Caco-2 (cell line): ENCODE measurements around the gene CPED1. TPM values are rescaled to one million over a fixed set of nuclear protein-coding genes. Genes with fewer than 3 reads are reported as not detected.

Experiments
- Bru-seq: library from RNA; stranded (reverse); fragments of 400-500 nt; gene quantifications from one replicate; lab custom pipeline; 2021; lab: Mats Ljungman, UMichigan
- BruChase-seq, 2 experiments: library from RNA; stranded (reverse); fragments of 400-500 nt; gene quantifications; one replicate each; lab custom pipeline; 2021; lab: Mats Ljungman, UMichigan
- BruUV-seq: library from RNA; stranded (reverse); fragments of 400-500 nt; replicated peaks from 2 replicates; lab custom pipeline; 2021; lab: Mats Ljungman, UMichigan
- CTCF ChIA-PET: fragments of 300-600 bp; sonication (Branson Sonifier 250); formaldehyde crosslinking; loops from one replicate; lab custom pipeline; 2022; ENCODE audit warnings: antibody characterized with exemption; lab: Charles Lee
- POLR2A ChIA-PET: fragments of 300-600 bp; sonication (Branson Sonifier 250); formaldehyde crosslinking; loops from one replicate; lab custom pipeline; 2022; ENCODE audit warnings: antibody characterized with exemption; lab: Charles Lee
- DNase-seq, 2 experiments: peaks; one replicate each; pipeline versions ENCODE4 v3.0.0 to v3.0.0-alpha.2; 2020 to 2022
- H3K27me3 ChIP-seq: replicated peaks from 2 replicates; pipeline ENCODE4 v1.6.0; 2011; ENCODE audit warnings: low read length; ENCODE audit not compliant: control insufficient read depth, insufficient read depth
- H3K36me3 ChIP-seq: 2 replicates; pipeline ENCODE4 v1.5.1; 2011; ENCODE audit warnings: low read length; ENCODE audit not compliant: control insufficient read depth, insufficient read depth
- H3K4me1 ChIP-seq: fragments of 250-450 bp; sonication (Bioruptor Pico); 2 replicates; pipeline ENCODE4 v1.5.1; 2020; ENCODE audit warnings: mild to moderate bottlenecking
- H3K4me3 ChIP-seq: 2 replicates; pipeline ENCODE4 v1.5.1; 2011; ENCODE audit warnings: low read depth, mild to moderate bottlenecking, control low read depth, low read length
- H3K9me3 ChIP-seq: fragments of 250-450 bp; sonication (Bioruptor Pico); 2 replicates; pipeline ENCODE4 v1.5.1; 2020; ENCODE audit warnings: mild to moderate bottlenecking, moderate library complexity
- H3K27ac Mint-ChIP-seq: one replicate; pipeline ENCODE4 v1.8.0; 2022; ENCODE audit warnings: mixed read lengths; ENCODE audit not compliant: unreplicated experiment
- H3K27me3 Mint-ChIP-seq: one replicate; pipeline ENCODE4 v1.8.0; 2022; ENCODE audit warnings: mixed read lengths; ENCODE audit not compliant: insufficient read depth, unreplicated experiment
- H3K36me3 Mint-ChIP-seq: one replicate; pipeline ENCODE4 v1.8.0; 2022; ENCODE audit warnings: mild to moderate bottlenecking, mixed read lengths; ENCODE audit not compliant: insufficient read depth, unreplicated experiment
- H3K4me1 Mint-ChIP-seq: one replicate; pipeline ENCODE4 v1.8.0; 2022; ENCODE audit warnings: low read depth, mixed read lengths; ENCODE audit not compliant: unreplicated experiment
- H3K4me3 Mint-ChIP-seq: one replicate; pipeline ENCODE4 v1.8.0; 2022; ENCODE audit warnings: mild to moderate bottlenecking, moderate library complexity, mixed read lengths; ENCODE audit not compliant: unreplicated experiment
- H3K9me3 Mint-ChIP-seq: one replicate; pipeline ENCODE4 v1.8.0; 2022; ENCODE audit warnings: mixed read lengths; ENCODE audit not compliant: unreplicated experiment
- CTCF ChIP-seq, 2 experiments: fragments of 200-600 bp in 1 of 2; IDR thresholded peaks; 1 replicate in 1 of 2; 2 replicates in 1 of 2; pipeline versions ENCODE4 v1.5.1 to v1.8.0; 2011 to 2022; ENCODE audit warnings: antibody characterized with exemption in 1 of 2, control low read depth in 1 of 2, inconsistent platforms in 1 of 2, low read depth in 1 of 2, low read length in 1 of 2, mild to moderate bottlenecking in 1 of 2, moderate library complexity in 1 of 2; ENCODE audit not compliant: insufficient read depth in 1 of 2, severe bottlenecking in 1 of 2, unreplicated experiment in 1 of 2
- intact Hi-C: fragments of 100-400 bp; cut with micrococcal nuclease; formaldehyde crosslinking; loops from one replicate; pipeline ENCODE4 v1.10.0; 2022; ENCODE audit not compliant: unreplicated experiment
- long read RNA-seq: library from polyadenylated mRNA; stranded (forward); transcript quantifications from one replicate; pipeline ENCODE4 v2.0.0, GENCODE V29; 2022
- total RNA-seq: library from RNA; stranded (reverse); gene quantifications from 2 replicates; pipeline ENCODE4 v1.2.3, GENCODE V29; 2022

Gene CPED1
- total RNA-seq (0.23 and 0.56 TPM in 2 replicates), Bru-seq, nascent RNA (percentile 13 among the genes with signal in this experiment), BruChase-seq, experiment 1, labeled RNA remaining after a 2-hour chase (percentile 11 among the genes with signal in this experiment), BruChase-seq, experiment 2, labeled RNA remaining after a 6-hour chase (percentile 12 among the genes with signal in this experiment)
- long read RNA-seq: 0 reads

GRCh38 chr7:120988591-120989256 is at the start of gene CPED1:
TSS of gene CPED1 (plus strand) at chr7:120988711. CDS start at chr7:120989622, 911 bp downstream.
- intact Hi-C loops: loop anchor here (2.0 to 5.0 kb wide), 3 partner anchors 22 to 181 kb away; no protein-coding TSS in a partner anchor
- 0 out of 2 replicates have a peak, but pooled peaks cover 2% of the 10 kb centered on the region for H3K27me3 ChIP-seq
- H3K9me3 ChIP-seq: no peaks in the 10 kb centered on the region
- Mint-ChIP-seq H3K36me3 (peaks cover 7% of the 10 kb centered on the region), H3K27me3 (peaks cover 6% of the 10 kb centered on the region), H3K9me3 (no peaks in the 10 kb centered on the region), H3K4me3 (peak within 1 kb of the TSS; percentile 90), H3K4me1 (peaks cover 16% of the 10 kb centered on the region), H3K27ac (no peak within 1 kb of the TSS)
- no TSS peak for BruUV-seq
- H3K36me3 ChIP-seq: no peaks in the 10 kb centered on the region
- TF ChIP-seq CTCF (IDR thresholded peaks at IDR 0.05; ENCODE audit: insufficient read depth in 1 of 2, low read depth in 1 of 2, low read length in 1 of 2, severe bottlenecking in 1 of 2, unreplicated experiment in 1 of 2): no peak
- peak within 1 kb of the TSS; percentile 20 for H3K4me3 ChIP-seq
- ChIA-PET POLR2A (no interaction called here), CTCF (interaction anchor here (0.6 to 3.6 kb wide), 6 partner anchors 12 to 119 kb away, joined by 3 to 23 read pairs (median 4); no protein-coding TSS in a partner anchor)
- peaks cover 10% of the 10 kb centered on the region for H3K4me1 ChIP-seq
- DNase-seq: peak; percentile 36 to 60

GRCh38 chr7:120939345-120939744 is 49.2 kb upstream of the CPED1 start:
- H3K4me1 Mint-ChIP-seq: no peaks in the 10 kb centered on the region
- BruUV-seq: no TSS peak
- no peaks in the 10 kb centered on the region; the same call in 1 of the 2 replicates for H3K27me3 ChIP-seq
- H3K36me3 Mint-ChIP-seq: no peaks in the 10 kb centered on the region
- no peak for TF ChIP-seq CTCF (IDR thresholded peaks at IDR 0.05; ENCODE audit: insufficient read depth in 1 of 2, low read depth in 1 of 2, low read length in 1 of 2, severe bottlenecking in 1 of 2, unreplicated experiment in 1 of 2)
- H3K4me3 ChIP-seq: no peak overlapping the region
- ChIA-PET POLR2A (no interaction called here), CTCF (no interaction called here)
- no peaks in the 10 kb centered on the region for H3K36me3 ChIP-seq
- no peak overlapping the region for H3K27ac Mint-ChIP-seq
- H3K9me3 ChIP-seq: no peaks in the 10 kb centered on the region
- intact Hi-C loops: no loop called here
- H3K27me3 Mint-ChIP-seq: no peaks in the 10 kb centered on the region
- no peak for DNase-seq
- no peak overlapping the region for H3K4me3 Mint-ChIP-seq
- H3K4me1 ChIP-seq: no peaks in the 10 kb centered on the region
- H3K9me3 Mint-ChIP-seq: no peaks in the 10 kb centered on the region

- no peaks in the 10 kb centered on the region for H3K4me1 Mint-ChIP-seq
- H3K9me3 Mint-ChIP-seq: no peaks in the 10 kb centered on the region
- no peaks in the 10 kb centered on the region for H3K4me1 ChIP-seq
- DNase-seq: no peak
- no peaks in the 10 kb centered on the region; the same call in 1 of the 2 replicates for H3K27me3 ChIP-seq
- ChIA-PET POLR2A (no interaction called here), CTCF (no interaction called here)
- TF ChIP-seq CTCF (IDR thresholded peaks at IDR 0.05; ENCODE audit: insufficient read depth in 1 of 2, low read depth in 1 of 2, low read length in 1 of 2, severe bottlenecking in 1 of 2, unreplicated experiment in 1 of 2): no peak
- peaks cover under 1% of the 10 kb centered on the region for H3K27me3 Mint-ChIP-seq
- intact Hi-C loops: loop anchor here (1.0 kb wide), 2 partner anchors 135 to 149 kb away; no protein-coding TSS in a partner anchor
- no peak overlapping the region for H3K4me3 ChIP-seq
- no peaks in the 10 kb centered on the region for H3K36me3 Mint-ChIP-seq
- H3K9me3 ChIP-seq: no peaks in the 10 kb centered on the region
- no peak overlapping the region for H3K4me3 Mint-ChIP-seq
- BruUV-seq: no TSS peak
- no peaks in the 10 kb centered on the region for H3K36me3 ChIP-seq
- no peak overlapping the region for H3K27ac Mint-ChIP-seq
Observed at GRCh38 chr7:120941064-120941463, 47.4 kb upstream of the CPED1 start.
